ENCODE measurements around the gene SMAD4.
A peak's percentile ranks its signal among the peaks of the same experiment; 100 is the strongest.

SMAD4 gene

DNA sequence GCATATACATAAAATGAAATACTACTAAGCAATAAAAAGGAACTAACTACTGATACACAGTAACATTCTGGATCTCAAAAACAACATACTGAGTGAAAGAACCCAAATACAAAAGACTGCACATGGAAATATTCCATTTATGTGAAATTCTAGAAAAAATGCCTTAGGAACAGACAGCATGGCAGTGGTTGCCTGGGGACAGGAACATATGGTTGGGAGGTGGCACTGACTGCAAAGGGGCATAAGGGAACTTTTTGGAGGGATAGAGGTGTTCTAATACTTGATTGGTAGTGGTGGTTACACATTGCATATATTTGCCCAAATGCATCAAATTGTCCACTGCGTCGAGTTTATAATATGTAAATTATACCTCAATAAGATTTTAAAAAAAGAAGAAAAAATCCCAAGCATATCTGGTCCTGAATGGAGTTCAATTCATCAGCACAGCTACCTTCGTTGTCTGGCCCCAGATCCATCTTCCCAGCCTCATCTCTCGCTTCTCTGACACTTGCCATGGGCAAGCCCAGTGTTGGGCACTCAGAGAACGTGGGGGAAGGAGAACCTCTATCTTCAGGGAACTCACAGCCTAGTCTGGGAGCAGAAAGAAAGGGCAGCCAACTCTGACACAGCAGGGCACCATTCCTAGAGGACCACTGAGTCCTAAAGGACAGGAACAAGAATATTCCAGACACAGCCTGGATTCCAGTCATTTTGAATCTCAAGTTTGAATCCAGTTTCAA lies 8.6 kb upstream of the SMAD4 start:
- no peak overlapping the region for H3K27ac ChIP-seq (ENCODE audit: poor library complexity, severe bottlenecking)
- TF ChIP-seq, protein P1, sequence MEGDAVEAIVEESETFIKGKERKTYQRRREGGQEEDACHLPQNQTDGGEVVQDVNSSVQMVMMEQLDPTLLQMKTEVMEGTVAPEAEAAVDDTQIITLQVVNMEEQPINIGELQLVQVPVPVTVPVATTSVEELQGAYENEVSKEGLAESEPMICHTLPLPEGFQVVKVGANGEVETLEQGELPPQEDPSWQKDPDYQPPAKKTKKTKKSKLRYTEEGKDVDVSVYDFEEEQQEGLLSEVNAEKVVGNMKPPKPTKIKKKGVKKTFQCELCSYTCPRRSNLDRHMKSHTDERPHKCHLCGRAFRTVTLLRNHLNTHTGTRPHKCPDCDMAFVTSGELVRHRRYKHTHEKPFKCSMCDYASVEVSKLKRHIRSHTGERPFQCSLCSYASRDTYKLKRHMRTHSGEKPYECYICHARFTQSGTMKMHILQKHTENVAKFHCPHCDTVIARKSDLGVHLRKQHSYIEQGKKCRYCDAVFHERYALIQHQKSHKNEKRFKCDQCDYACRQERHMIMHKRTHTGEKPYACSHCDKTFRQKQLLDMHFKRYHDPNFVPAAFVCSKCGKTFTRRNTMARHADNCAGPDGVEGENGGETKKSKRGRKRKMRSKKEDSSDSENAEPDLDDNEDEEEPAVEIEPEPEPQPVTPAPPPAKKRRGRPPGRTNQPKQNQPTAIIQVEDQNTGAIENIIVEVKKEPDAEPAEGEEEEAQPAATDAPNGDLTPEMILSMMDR (IDR thresholded peaks at IDR 0.05; ENCODE audit: poor library complexity, severe bottlenecking): no peak
- DNase-seq (ENCODE audit: low spot score): no peak
- ATAC-seq (ENCODE audit: low read depth): no peak
- no peaks in the 10 kb centered on the region for H3K27me3 ChIP-seq (ENCODE audit: insufficient read depth, poor library complexity, severe bottlenecking)
- no peaks in the 10 kb centered on the region; the same call in 1 of the 2 replicates for H3K36me3 ChIP-seq (ENCODE audit: low read depth)
- H3K9me3 ChIP-seq (ENCODE audit: severe bottlenecking): no peaks in the 10 kb centered on the region
- no peaks in the 10 kb centered on the region for H3K4me1 ChIP-seq (ENCODE audit: insufficient read depth, poor library complexity, severe bottlenecking)
- H3K4me3 ChIP-seq (ENCODE audit: severe bottlenecking): no peak overlapping the region

DNA sequence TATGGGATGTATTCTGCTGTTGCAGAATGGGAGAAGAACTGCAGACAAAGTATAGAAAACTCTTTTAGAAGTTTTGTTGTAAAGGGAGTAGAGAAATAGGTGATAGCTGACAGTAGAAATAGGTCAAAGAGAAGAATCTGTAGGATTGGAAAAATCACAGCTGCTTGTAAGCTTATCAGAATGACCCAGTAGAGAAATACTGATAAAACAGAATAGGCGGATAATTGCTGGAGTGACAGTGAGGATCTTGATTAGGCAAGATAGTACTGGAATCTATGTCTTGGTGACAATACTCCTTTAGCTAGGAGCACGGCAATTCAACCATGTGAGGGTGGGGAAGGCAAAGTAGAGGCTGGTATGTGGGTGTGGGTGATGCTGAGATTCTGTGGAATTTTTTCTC lies 4.5 kb upstream of the SMAD4 start:
- no peak for ATAC-seq (ENCODE audit: low read depth)
- Histone ChIP-seq H3K27ac (ENCODE audit: poor library complexity, severe bottlenecking) (no peak overlapping the region), H3K36me3 (ENCODE audit: low read depth) (no peaks in the 10 kb centered on the region; the same call in 1 of the 2 replicates), H3K9me3 (ENCODE audit: severe bottlenecking) (no peaks in the 10 kb centered on the region), H3K27me3 (ENCODE audit: insufficient read depth, poor library complexity, severe bottlenecking) (no peaks in the 10 kb centered on the region), H3K4me1 (ENCODE audit: insufficient read depth, poor library complexity, severe bottlenecking) (no peaks in the 10 kb centered on the region), H3K4me3 (ENCODE audit: severe bottlenecking) (no peak overlapping the region)
- DNase-seq (ENCODE audit: low spot score): no peak
- TF ChIP-seq, protein P1 (IDR thresholded peaks at IDR 0.05; ENCODE audit: poor library complexity, severe bottlenecking): no peak

DNA sequence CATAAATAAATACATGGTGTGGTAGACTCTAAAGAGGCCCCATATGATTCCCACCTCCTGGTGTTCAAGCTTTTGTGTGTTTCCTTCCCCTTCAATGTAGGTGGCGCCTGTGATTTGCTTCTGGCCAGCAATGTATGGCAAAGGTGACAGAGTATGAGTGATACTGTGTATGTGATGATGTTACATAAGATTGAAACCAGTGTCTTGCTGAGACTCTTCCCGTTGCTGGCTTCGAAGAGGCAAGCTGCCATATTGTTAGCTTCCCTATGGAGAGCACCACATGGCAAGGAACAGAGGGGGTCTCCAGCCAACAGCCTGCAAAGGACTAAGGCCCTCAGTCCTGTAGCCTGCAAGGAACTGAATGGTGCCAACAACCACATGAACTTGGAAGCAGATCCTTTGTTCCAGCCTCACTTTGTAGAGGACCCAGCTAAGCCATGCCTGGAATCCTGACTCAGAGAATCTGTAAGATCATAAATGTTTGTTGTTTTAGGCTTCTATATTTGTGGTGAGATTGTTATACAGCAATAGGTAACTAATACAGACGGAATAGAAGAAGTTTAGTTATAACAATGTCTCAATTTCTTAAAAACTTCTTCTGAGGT lies 1.7 kb upstream of the SMAD4 start:
- no peak for DNase-seq (ENCODE audit: low spot score)
- H3K4me3 ChIP-seq (ENCODE audit: severe bottlenecking): no peak overlapping the region
- H3K9me3 ChIP-seq (ENCODE audit: severe bottlenecking): no peaks in the 10 kb centered on the region
- no peak overlapping the region for H3K27ac ChIP-seq (ENCODE audit: poor library complexity, severe bottlenecking)
- TF ChIP-seq, protein P1 (IDR thresholded peaks at IDR 0.05; ENCODE audit: poor library complexity, severe bottlenecking): peak; percentile 12
- H3K4me1 ChIP-seq (ENCODE audit: insufficient read depth, poor library complexity, severe bottlenecking): peaks cover 5% of the 10 kb centered on the region
- peaks cover 6% of the 10 kb centered on the region for H3K36me3 ChIP-seq (ENCODE audit: low read depth)
- ATAC-seq (ENCODE audit: low read depth): no peak
- no peaks in the 10 kb centered on the region for H3K27me3 ChIP-seq (ENCODE audit: insufficient read depth, poor library complexity, severe bottlenecking)

DNA sequence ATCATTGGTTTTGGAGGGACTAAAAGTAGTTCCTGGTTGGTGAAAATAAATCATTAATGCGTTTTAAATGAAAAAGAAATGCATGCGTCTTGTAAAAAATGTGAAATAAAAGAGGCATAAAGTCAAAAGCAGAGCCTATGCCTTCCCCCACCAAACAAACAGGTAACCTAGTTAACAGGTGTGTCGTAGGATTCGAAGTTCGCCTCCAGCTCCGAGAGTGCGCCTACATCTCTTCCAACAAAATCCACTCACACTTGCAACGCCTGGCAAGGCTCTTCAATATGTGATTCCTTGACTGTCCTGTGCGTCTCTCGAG lies 677 bp upstream of the SMAD4 start:
- TF ChIP-seq, protein P1 (IDR thresholded peaks at IDR 0.05; ENCODE audit: poor library complexity, severe bottlenecking): no peak
- Histone ChIP-seq H3K9me3 (ENCODE audit: severe bottlenecking) (no peaks in the 10 kb centered on the region), H3K4me1 (ENCODE audit: insufficient read depth, poor library complexity, severe bottlenecking) (peaks cover 5% of the 10 kb centered on the region), H3K4me3 (ENCODE audit: severe bottlenecking) (peak overlapping the region; percentile 96), H3K27ac (ENCODE audit: poor library complexity, severe bottlenecking) (peak overlapping the region; percentile 70), H3K27me3 (ENCODE audit: insufficient read depth, poor library complexity, severe bottlenecking) (no peaks in the 10 kb centered on the region), H3K36me3 (ENCODE audit: low read depth) (peaks cover 14% of the 10 kb centered on the region)
- DNase-seq (ENCODE audit: low spot score) (no peak), ATAC-seq (ENCODE audit: low read depth) (peak; percentile 43; the same call in 2 of the 3 replicates)
